Liver (tissue), 9 donors: Measurements from ENCODE around the gene IZUMO1. TPM values are rescaled to one million over a fixed set of nuclear protein-coding genes. Genes with fewer than 3 reads are reported as not detected.

Source experiments
- DNase-seq: peaks from one replicate; pipeline ENCODE4 v3.0.0-alpha.2; 2017; ENCODE audit warnings: low spot score
- H3K27ac ChIP-seq, 2 donors: one replicate each; pipeline ENCODE4 v1.7.0; 2013; ENCODE audit warnings: inconsistent platforms in 2 of 2, low read length in 2 of 2, control low read depth in 1 of 2, low read depth in 1 of 2, mild to moderate bottlenecking in 1 of 2
- H3K27me3 ChIP-seq, 4 donors: one replicate each; pipeline versions ENCODE4 v1.6.1 to v1.7.0; 2013; ENCODE audit warnings: low read length in 3 of 4, inconsistent platforms in 1 of 4, mild to moderate bottlenecking in 1 of 4, moderate library complexity in 1 of 4; ENCODE audit not compliant: control insufficient read depth in 4 of 4, insufficient read depth in 4 of 4
- H3K36me3 ChIP-seq, 4 donors: one replicate each; pipeline versions ENCODE4 v1.6.1 to v1.7.0; 2013; ENCODE audit warnings: low read length in 3 of 4, mild to moderate bottlenecking in 3 of 4, low read depth in 1 of 4, moderate library complexity in 1 of 4; ENCODE audit not compliant: control insufficient read depth in 4 of 4, insufficient read depth in 3 of 4
- H3K4me1 ChIP-seq, 4 donors: one replicate each; pipeline versions ENCODE4 v1.6.1 to v1.7.0; 2013; ENCODE audit warnings: low read length in 3 of 4, mild to moderate bottlenecking in 3 of 4, moderate library complexity in 1 of 4; ENCODE audit not compliant: control insufficient read depth in 4 of 4, insufficient read depth in 4 of 4
- H3K4me3 ChIP-seq, 3 donors: one replicate each; pipeline versions ENCODE4 v1.6.1 to v1.7.0; 2013; ENCODE audit warnings: low read length in 3 of 3, control low read depth in 1 of 3, low read depth in 1 of 3, mild to moderate bottlenecking in 1 of 3
- H3K9ac ChIP-seq, 2 donors: one replicate each; pipeline ENCODE4 v1.7.0; 2013; ENCODE audit warnings: low read length in 2 of 2, mild to moderate bottlenecking in 2 of 2, moderate library complexity in 2 of 2, control low read depth in 1 of 2, low read depth in 1 of 2
- H3K9me3 ChIP-seq, 4 donors: one replicate each; pipeline versions ENCODE4 v1.6.1 to v1.7.0; 2013; ENCODE audit warnings: low read length in 3 of 4; ENCODE audit not compliant: control insufficient read depth in 4 of 4
- ATF3 ChIP-seq: IDR thresholded peaks from 2 replicates; pipeline ENCODE4 v1.6.1; 2016; ENCODE audit warnings: antibody characterized with exemption
- CTCF ChIP-seq: fragments of 150-350 bp; IDR thresholded peaks from 2 replicates; pipeline ENCODE4 v1.5.1; 2017; ENCODE audit warnings: improper control_type of control experiment, low read depth, low read length; ENCODE audit not compliant: missing input control
- EGR1 ChIP-seq, 2 donors: IDR thresholded peaks; 2 replicates each; pipeline ENCODE4 v1.6.1; 2016 to 2018; ENCODE audit warnings: antibody characterized with exemption in 2 of 2, low read depth in 2 of 2
- FOXA1 ChIP-seq: IDR thresholded peaks from 2 replicates; pipeline ENCODE4 v1.6.1; 2016; ENCODE audit warnings: antibody characterized with exemption
- GABPA ChIP-seq, 2 donors: IDR thresholded peaks in 1 of 2; conservative IDR thresholded peaks in 1 of 2; 2 replicates each; pipeline ENCODE4 v1.6.1; 2016; ENCODE audit warnings: antibody characterized with exemption in 2 of 2, mild to moderate bottlenecking in 1 of 2, moderate library complexity in 1 of 2
- RAD21 ChIP-seq, 2 donors: IDR thresholded peaks; 2 replicates each; pipeline ENCODE4 v1.6.1; 2016; ENCODE audit warnings: antibody characterized with exemption in 2 of 2, mild to moderate bottlenecking in 2 of 2
- RXRA ChIP-seq, 2 donors: IDR thresholded peaks; 2 replicates each; pipeline ENCODE4 v1.6.1; 2017 to 2018; ENCODE audit warnings: antibody characterized with exemption in 2 of 2, mild to moderate bottlenecking in 1 of 2
- SP1 ChIP-seq: IDR thresholded peaks from 2 replicates; pipeline ENCODE4 v1.6.1; 2018; ENCODE audit warnings: antibody characterized with exemption, mild to moderate bottlenecking
- YY1 ChIP-seq: IDR thresholded peaks from 2 replicates; pipeline ENCODE4 v1.6.1; 2016; ENCODE audit warnings: antibody characterized with exemption, mild to moderate bottlenecking
- WGBS: extraction: QIAGEN DNeasy Blood & Tissue Kit; methylation state at CpG from one replicate; pipeline ENCODE4 v1.1.7; 2013; 5-methylcytosine and 5-hydroxymethylcytosine counted together
- polyA plus RNA-seq, 2 donors: library from polyadenylated mRNA; stranded (reverse) in 1 of 2; unstranded in 1 of 2; fragments of 200-250 nt in 1 of 2; fragments of >200 nt in 1 of 2; fragmentation: Nextera tagmentation in 1 of 2; extraction: Ambion mirVana in 1 of 2; gene quantifications; one replicate each; pipeline versions ENCODE4 v1.2.1 to v1.2.3, GENCODE V29; 2013 to 2015
- total RNA-seq, 2 donors: library from RNA; depleted of rRNA; stranded (reverse); fragments of >200 nt; gene quantifications; one replicate each; pipeline ENCODE4 v1.2.3, GENCODE V29; 2014
- donor health status: healthy.
- donor health status: healthy.
- donor health status: healthy.
- donor health status: healthy.
- donor health status: healthy.

The IZUMO1 gene
- total and polyA plus RNA-seq, 4 donors, result 0.33 to 0.47 TPM; not detected in 2

GRCh38 chr19:48731452-48731851 lies 15.3 kb downstream of the IZUMO1 start:
- WGBS, result 86% methylated on average over 4 of the region's 4 CpGs
- TF ChIP-seq YY1, result no peak
- TF ChIP-seq EGR1 (IDR thresholded peaks at IDR 0.05; ENCODE audit: low read depth in 2 of 2), result no peak
- H3K9ac ChIP-seq, result no peak overlapping the region
- H3K27ac ChIP-seq, result no peak overlapping the region
- H3K27me3 ChIP-seq, result no peaks in the 10 kb centered on the region
- H3K4me3 ChIP-seq, result no peak overlapping the region
- H3K9me3 ChIP-seq, result no peaks in the 10 kb centered on the region
- H3K36me3 ChIP-seq, result no peaks in the 10 kb centered on the region
- H3K4me1 ChIP-seq, result peaks cover 0 to 6% (median 0%) of the 10 kb centered on the region in 4 donors
- DNase-seq, result no peak

- Histone ChIP-seq H3K4me3 (peak overlapping the region in 1 of 3 donors; percentile 9), H3K4me1 (peaks cover 0 to 6% (median 1%) of the 10 kb centered on the region in 4 donors), H3K9ac (no peak overlapping the region), H3K27me3 (no peaks in the 10 kb centered on the region), H3K27ac (no peak overlapping the region), H3K36me3 (no peaks in the 10 kb centered on the region), H3K9me3 (no peaks in the 10 kb centered on the region)
- TF ChIP-seq CTCF (peak; percentile 10), GABPA (IDR thresholded peaks at IDR 0.05 in 1 of 2, conservative IDR thresholded peaks at IDR 0.05 in 1 of 2) (no peak), ATF3 (no peak), RAD21 (IDR thresholded peaks at IDR 0.05) (no peak), YY1 (no peak), RXRA (IDR thresholded peaks at IDR 0.05) (no peak), SP1 (no peak)
- DNase-seq, result no peak
- 52% methylated on average over 77 of the region's 77 CpGs for WGBS
Observed at GRCh38 chr19:48728911-48729664, 17.6 kb downstream of the IZUMO1 start.

- Histone ChIP-seq H3K9me3 (no peaks in the 10 kb centered on the region), H3K27ac (peak overlapping the region in 1 of 2 donors; percentile 9), H3K27me3 (no peaks in the 10 kb centered on the region), H3K4me3 (no peak overlapping the region), H3K4me1 (peaks cover 0 to 6% (median 1%) of the 10 kb centered on the region in 4 donors), H3K36me3 (no peaks in the 10 kb centered on the region), H3K9ac (no peak overlapping the region)
- TF ChIP-seq FOXA1, result no peak
- TF ChIP-seq GABPA (IDR thresholded peaks at IDR 0.05 in 1 of 2, conservative IDR thresholded peaks at IDR 0.05 in 1 of 2), result peak; percentile 67 to 78
- WGBS, result 83% methylated on average over 2 of the region's 2 CpGs
- no peak for DNase-seq
Observed at GRCh38 chr19:48726556-48726955, 20.2 kb downstream of the IZUMO1 start.
